Chondrocyte (in vitro differentiated cells): Measurements from ENCODE around the gene CCR7. TPM values are rescaled to one million over a fixed set of nuclear protein-coding genes. Genes with fewer than 3 reads are reported as not detected.
"Not testable (repeated sequence)": the region's sequence is repeated elsewhere in the genome, so short reads cannot be mapped to it uniquely, and the experiment has no call there.

Source experiments
- DNase-seq: peaks from one replicate; pipeline ENCODE4 v3.0.0; 2021; ENCODE audit warnings: mixed read lengths, low spot score
- H3K27ac Mint-ChIP-seq: one replicate; pipeline ENCODE4 v1.8.0; 2021; ENCODE audit warnings: mild to moderate bottlenecking, moderate library complexity, mixed read lengths; ENCODE audit not compliant: unreplicated experiment
- H3K27me3 Mint-ChIP-seq: 2 replicates; pipeline ENCODE4 v1.8.0; 2021; ENCODE audit warnings: low read depth, mixed read lengths
- H3K36me3 Mint-ChIP-seq: 2 replicates; pipeline ENCODE4 v1.8.0; 2021; ENCODE audit warnings: low read depth, mixed read lengths
- H3K4me1 Mint-ChIP-seq: 2 replicates; pipeline ENCODE4 v1.8.0; 2021; ENCODE audit warnings: low read depth, mild to moderate bottlenecking, mixed read lengths
- H3K4me3 Mint-ChIP-seq: one replicate; pipeline ENCODE4 v1.8.0; 2021; ENCODE audit warnings: mild to moderate bottlenecking, moderate library complexity, mixed read lengths; ENCODE audit not compliant: unreplicated experiment
- H3K9me3 Mint-ChIP-seq: 2 replicates; pipeline ENCODE4 v1.8.0; 2021; ENCODE audit warnings: low read depth, mixed read lengths
- CTCF ChIP-seq: fragments of 200-600 bp; sonication (generic); IDR thresholded peaks from 2 replicates; pipeline ENCODE4 v1.5.0; 2021; ENCODE audit warnings: antibody characterized with exemption, mild to moderate bottlenecking, moderate library complexity
- total RNA-seq: library from RNA; stranded (reverse); gene quantifications from 3 replicates; pipeline ENCODE4 v1.2.1, GENCODE V29; 2021

Gene CCR7
- total RNA-seq, 1 donor from 2014 or later: not detected

GRCh38 chr17:40550608-40551007 lies 14.7 kb downstream of the CCR7 start:
- H3K27ac Mint-ChIP-seq: peak overlapping the region; percentile 99
- DNase-seq: peak; percentile 82
- no peaks in the 10 kb centered on the region for H3K9me3 Mint-ChIP-seq
- H3K27me3 Mint-ChIP-seq: no peaks in the 10 kb centered on the region
- no peaks in the 10 kb centered on the region for H3K36me3 Mint-ChIP-seq
- peaks cover 76% of the 10 kb centered on the region for H3K4me1 Mint-ChIP-seq
- H3K4me3 Mint-ChIP-seq: peak overlapping the region; percentile 22
- no peak for TF ChIP-seq CTCF

GRCh38 chr17:40548982-40549685 lies 16.1 kb downstream of the CCR7 start:
- Mint-ChIP-seq H3K9me3 (no peaks in the 10 kb centered on the region), H3K4me3 (no peak overlapping the region), H3K4me1 (peaks cover 74% of the 10 kb centered on the region), H3K36me3 (no peaks in the 10 kb centered on the region), H3K27ac (peak overlapping the region; percentile 99), H3K27me3 (no peaks in the 10 kb centered on the region)
- no peak for TF ChIP-seq CTCF
- peak; percentile 72 for DNase-seq

GRCh38 chr17:40548491-40548981 lies 16.7 kb downstream of the CCR7 start:
- no peaks in the 10 kb centered on the region for H3K9me3 Mint-ChIP-seq
- peak overlapping the region; percentile 99 for H3K27ac Mint-ChIP-seq
- peaks cover 74% of the 10 kb centered on the region for H3K4me1 Mint-ChIP-seq
- no peaks in the 10 kb centered on the region for H3K36me3 Mint-ChIP-seq
- no peak for TF ChIP-seq CTCF
- H3K4me3 Mint-ChIP-seq: no peak overlapping the region
- DNase-seq: no peak
- no peaks in the 10 kb centered on the region for H3K27me3 Mint-ChIP-seq

GRCh38 chr17:40547785-40548478 lies 17.3 kb downstream of the CCR7 start:
- peak overlapping the region; percentile 67 for H3K27ac Mint-ChIP-seq
- H3K27me3 Mint-ChIP-seq: no peaks in the 10 kb centered on the region
- peaks cover 74% of the 10 kb centered on the region for H3K4me1 Mint-ChIP-seq
- H3K9me3 Mint-ChIP-seq: no peaks in the 10 kb centered on the region
- H3K36me3 Mint-ChIP-seq: no peaks in the 10 kb centered on the region
- no peak for DNase-seq
- H3K4me3 Mint-ChIP-seq: no peak overlapping the region
- no peak for TF ChIP-seq CTCF

- Mint-ChIP-seq H3K4me1 (peaks cover 74% of the 10 kb centered on the region), H3K9me3 (no peaks in the 10 kb centered on the region), H3K27me3 (no peaks in the 10 kb centered on the region), H3K36me3 (no peaks in the 10 kb centered on the region), H3K4me3 (no peak overlapping the region), H3K27ac (peak overlapping the region; percentile 67)
- no peak for TF ChIP-seq CTCF
- peak; percentile 70 for DNase-seq
These were observed 18.0 kb downstream of the CCR7 start for GRCh38 chr17:40547079-40547784.

- not testable (repeated sequence) for H3K9me3 Mint-ChIP-seq, H3K27me3 Mint-ChIP-seq, H3K4me3 Mint-ChIP-seq, DNase-seq, H3K36me3 Mint-ChIP-seq, H3K27ac Mint-ChIP-seq
- H3K4me1 Mint-ChIP-seq: peaks cover 73% of the 10 kb centered on the region
These were observed 18.8 kb downstream of the CCR7 start for GRCh38 chr17:40546497-40546896.
